Measurements from ENCODE around the gene PPP3CA.

DNA sequence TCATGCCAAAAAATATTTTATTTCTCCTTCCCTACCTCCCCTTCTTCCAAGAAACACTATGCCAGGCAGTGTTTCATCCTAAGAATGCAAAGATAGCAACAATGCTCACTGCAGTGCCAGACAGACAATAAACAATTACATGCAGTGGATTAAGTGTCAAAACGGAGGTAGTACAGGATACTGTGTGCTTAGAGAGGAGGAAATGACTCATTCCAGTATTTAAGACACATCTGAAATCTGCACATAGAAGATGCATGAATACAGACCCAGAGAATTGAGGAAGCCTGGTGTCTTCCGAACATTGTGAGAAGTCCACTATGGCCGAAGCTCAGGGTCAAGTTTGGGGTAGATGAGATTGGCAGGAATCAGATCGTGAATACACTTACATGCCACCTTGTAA is 326.4 kb downstream of the PPP3CA start:
- TF ChIP-seq, protein P1, sequence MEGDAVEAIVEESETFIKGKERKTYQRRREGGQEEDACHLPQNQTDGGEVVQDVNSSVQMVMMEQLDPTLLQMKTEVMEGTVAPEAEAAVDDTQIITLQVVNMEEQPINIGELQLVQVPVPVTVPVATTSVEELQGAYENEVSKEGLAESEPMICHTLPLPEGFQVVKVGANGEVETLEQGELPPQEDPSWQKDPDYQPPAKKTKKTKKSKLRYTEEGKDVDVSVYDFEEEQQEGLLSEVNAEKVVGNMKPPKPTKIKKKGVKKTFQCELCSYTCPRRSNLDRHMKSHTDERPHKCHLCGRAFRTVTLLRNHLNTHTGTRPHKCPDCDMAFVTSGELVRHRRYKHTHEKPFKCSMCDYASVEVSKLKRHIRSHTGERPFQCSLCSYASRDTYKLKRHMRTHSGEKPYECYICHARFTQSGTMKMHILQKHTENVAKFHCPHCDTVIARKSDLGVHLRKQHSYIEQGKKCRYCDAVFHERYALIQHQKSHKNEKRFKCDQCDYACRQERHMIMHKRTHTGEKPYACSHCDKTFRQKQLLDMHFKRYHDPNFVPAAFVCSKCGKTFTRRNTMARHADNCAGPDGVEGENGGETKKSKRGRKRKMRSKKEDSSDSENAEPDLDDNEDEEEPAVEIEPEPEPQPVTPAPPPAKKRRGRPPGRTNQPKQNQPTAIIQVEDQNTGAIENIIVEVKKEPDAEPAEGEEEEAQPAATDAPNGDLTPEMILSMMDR (IDR thresholded peaks at IDR 0.05), result no peak
- TF ChIP-seq EP300 (IDR thresholded peaks at IDR 0.05) (no peak), POLR2A (IDR thresholded peaks at IDR 0.05) (no peak)
